ENCODE measurements around the gene PRRT1.
"Not testable (repeated sequence)": the region's sequence is repeated elsewhere in the genome, so short reads cannot be mapped to it uniquely, and the experiment has no call there.

The PRRT1 gene

DNA sequence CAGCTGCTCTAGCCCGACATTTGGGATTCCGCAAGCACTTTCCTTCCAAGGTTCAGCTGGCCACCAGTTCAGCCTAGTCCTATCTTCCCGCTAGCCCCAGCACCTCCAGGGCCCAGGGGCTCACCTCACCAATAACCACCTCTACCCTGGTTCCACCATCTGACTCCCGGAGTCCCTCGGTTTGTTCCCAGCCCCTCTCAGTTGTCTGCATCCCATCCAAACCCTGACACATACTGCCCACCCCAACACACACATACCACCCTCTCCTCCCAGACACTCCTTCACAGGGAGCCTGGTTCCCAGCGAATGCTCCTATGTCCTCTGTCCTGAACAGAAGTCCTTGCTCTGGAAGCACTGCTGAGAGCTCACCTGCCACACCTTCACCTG is 43.0 kb downstream of the PRRT1 start:
- TF ChIP-seq, protein P1, sequence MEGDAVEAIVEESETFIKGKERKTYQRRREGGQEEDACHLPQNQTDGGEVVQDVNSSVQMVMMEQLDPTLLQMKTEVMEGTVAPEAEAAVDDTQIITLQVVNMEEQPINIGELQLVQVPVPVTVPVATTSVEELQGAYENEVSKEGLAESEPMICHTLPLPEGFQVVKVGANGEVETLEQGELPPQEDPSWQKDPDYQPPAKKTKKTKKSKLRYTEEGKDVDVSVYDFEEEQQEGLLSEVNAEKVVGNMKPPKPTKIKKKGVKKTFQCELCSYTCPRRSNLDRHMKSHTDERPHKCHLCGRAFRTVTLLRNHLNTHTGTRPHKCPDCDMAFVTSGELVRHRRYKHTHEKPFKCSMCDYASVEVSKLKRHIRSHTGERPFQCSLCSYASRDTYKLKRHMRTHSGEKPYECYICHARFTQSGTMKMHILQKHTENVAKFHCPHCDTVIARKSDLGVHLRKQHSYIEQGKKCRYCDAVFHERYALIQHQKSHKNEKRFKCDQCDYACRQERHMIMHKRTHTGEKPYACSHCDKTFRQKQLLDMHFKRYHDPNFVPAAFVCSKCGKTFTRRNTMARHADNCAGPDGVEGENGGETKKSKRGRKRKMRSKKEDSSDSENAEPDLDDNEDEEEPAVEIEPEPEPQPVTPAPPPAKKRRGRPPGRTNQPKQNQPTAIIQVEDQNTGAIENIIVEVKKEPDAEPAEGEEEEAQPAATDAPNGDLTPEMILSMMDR (IDR thresholded peaks at IDR 0.05; ENCODE audit: borderline replicate concordance, insufficient read depth, low read depth, low read length), result no peak
- H3K4me3 ChIP-seq (ENCODE audit: low read depth, low read length), result no peak overlapping the region

DNA sequence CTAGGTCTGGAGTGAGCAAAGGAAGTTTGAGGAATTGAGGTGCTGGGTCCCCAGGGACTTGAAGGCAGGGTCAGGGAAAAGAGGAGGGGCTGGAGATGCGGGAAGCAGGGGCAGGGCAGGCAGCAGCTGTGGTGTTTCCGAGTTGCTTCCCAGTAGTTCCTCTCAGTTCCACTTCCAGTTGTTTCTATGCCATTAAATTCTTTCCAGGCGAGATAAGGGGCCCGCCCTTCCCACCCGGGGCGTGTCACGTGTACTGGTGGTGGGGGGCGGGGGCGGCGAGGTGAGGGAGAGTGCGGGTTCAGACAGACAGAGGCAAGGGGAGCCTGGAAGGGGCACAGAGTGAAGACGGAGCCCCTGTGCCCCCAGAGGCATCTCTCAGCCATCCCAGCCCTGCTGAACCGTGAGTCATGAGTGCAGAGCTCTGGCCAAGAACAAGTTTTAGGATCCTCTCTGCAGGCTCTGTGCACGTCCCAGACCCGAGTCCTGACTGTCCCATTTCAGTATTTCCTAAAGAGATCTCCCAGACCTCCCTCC is 43.6 kb downstream of the PRRT1 start:
- H3K4me3 ChIP-seq (ENCODE audit: low read depth, low read length), result no peak overlapping the region
- TF ChIP-seq, protein P1 (IDR thresholded peaks at IDR 0.05; ENCODE audit: borderline replicate concordance, insufficient read depth, low read depth, low read length), result no peak

DNA sequence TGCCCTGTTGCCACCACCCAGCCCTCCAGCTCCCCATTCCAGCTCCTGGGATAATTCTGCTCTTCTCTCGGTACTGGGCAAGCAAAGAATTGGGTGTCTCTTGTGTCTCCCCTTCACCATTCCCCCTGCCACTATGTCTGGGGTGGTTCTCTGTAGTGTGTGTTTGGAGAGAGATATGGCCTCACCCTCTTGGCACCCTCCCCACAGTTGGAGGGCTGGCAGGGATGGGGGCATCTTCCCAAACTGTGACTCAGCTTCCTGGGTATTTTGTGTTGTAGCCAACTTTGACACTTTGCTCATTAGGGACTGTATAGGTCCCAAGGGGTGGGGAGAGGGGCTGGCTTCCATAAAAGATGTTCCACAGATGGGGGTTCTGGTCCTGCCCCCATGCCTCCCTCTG is 44.3 kb downstream of the PRRT1 start:
- H3K4me3 ChIP-seq (ENCODE audit: low read depth, low read length), result no peak overlapping the region

DNA sequence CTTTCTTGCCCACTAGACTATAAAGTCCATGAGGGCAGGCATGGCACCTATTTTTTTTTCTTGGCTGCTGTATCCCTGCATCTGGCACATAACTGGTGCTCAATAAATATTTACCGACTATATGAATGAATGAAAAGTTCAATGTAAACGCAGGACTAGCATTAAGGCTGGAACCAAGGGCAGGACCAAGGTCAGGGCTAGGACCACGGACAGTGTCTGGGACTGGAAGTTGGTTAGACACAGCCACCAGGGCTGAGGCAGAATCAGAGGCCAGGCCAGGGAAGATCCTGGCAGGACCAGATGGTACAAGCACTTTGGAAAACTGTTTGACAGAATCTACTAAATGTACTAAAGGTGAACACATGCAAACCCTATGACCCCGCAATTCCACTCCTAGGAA is 46.3 kb downstream of the PRRT1 start:
- TF ChIP-seq, protein P1 (IDR thresholded peaks at IDR 0.05; ENCODE audit: borderline replicate concordance, insufficient read depth, low read depth, low read length), result no peak
- no peak overlapping the region for H3K4me3 ChIP-seq (ENCODE audit: low read depth, low read length)

More for the DNA sequence above, 44.3 kb downstream of the PRRT1 start:
- TF ChIP-seq, protein P1 (IDR thresholded peaks at IDR 0.05; ENCODE audit: borderline replicate concordance, insufficient read depth, low read depth, low read length), result no peak

DNA sequence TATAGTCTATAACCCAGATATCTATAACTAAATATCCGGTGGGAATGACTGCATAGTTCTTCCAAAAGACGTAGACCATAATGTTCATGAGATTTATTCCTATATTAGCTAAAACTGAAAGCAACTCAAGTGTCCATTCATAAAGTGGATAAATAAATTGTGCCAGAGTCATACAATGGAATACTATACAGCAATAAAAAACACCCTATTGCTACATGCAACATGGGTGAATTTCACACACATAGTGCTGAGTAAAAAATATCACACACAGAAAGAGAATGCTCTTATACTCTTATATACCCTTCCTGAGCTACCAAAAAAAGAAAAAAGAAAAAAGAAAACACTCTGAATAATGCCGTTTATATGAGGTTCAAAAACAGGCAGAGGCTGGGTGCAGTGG is 49.5 kb downstream of the PRRT1 start:
- H3K4me3 ChIP-seq (ENCODE audit: low read depth, low read length), result no peak overlapping the region
- TF ChIP-seq, protein P1 (IDR thresholded peaks at IDR 0.05; ENCODE audit: borderline replicate concordance, insufficient read depth, low read depth, low read length), result no peak

DNA sequence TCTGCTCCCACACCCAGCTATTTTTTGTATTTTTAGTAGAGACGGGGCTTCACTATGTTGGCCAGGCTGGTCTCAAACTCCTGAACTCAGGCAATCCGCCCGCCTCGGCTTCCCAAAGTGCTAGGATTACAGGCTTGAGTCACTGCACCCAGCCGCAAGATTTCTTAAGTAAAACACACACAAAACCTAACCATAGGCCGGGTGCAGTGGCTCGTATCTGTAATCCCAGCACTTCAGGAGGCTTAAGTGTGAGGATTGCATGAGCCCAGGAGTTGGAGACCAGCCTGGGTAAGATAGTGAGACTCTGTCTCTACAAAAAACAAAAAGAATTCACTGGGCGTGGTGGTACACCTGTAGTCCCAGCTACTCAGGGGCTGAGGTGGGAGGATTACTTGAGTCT is 51.5 kb downstream of the PRRT1 start:
- H3K4me3 ChIP-seq (ENCODE audit: low read depth, low read length), result not testable (repeated sequence)
